GM18507 (cell line): ENCODE measurements around the gene NAPG.
A peak's percentile ranks its signal among the peaks of the same experiment; 100 is the strongest.
"Not testable (repeated sequence)": the region's sequence is repeated elsewhere in the genome, so short reads cannot be mapped to it uniquely, and the experiment has no call there.

Experiments
- DNase-seq: peaks from one replicate; pipeline ENCODE4 v3.0.0; 2011; ENCODE audit warnings: low read depth; ENCODE audit not compliant: insufficient read length; ENCODE audit errors: extremely low spot score
- FAIRE-seq: peaks from 2 replicates; lab custom pipeline; 2011; peaks lifted over from hg19 to GRCh38; lab: Jason Lieb, UNC

The NAPG gene

DNA sequence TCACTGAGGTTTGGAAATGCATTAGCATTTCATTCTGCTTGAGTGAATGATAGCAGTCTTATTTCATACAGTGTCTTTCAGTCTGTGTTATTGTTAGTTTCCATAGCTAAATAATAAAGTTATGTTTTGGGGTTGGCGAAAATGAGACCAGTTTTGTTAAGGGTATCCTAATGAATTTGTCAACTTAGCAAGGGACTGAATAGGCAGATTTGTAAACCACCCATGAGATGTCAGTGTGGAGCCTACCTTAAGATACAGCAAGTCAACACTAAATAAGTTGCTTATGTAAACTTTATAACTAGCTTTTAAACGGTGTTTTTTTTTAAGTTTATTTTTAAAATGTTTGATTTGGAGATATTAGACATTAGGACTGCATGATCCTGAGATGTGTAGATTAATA lies 11.9 kb downstream of the NAPG start:
- no peak for DNase-seq

GRCh38 chr18:10539124-10539523 lies 13.3 kb downstream of the NAPG start:
- FAIRE-seq, DNase-seq: not testable (repeated sequence)

More for the DNA sequence above, 11.9 kb downstream of the NAPG start:
- no peak for FAIRE-seq

DNA sequence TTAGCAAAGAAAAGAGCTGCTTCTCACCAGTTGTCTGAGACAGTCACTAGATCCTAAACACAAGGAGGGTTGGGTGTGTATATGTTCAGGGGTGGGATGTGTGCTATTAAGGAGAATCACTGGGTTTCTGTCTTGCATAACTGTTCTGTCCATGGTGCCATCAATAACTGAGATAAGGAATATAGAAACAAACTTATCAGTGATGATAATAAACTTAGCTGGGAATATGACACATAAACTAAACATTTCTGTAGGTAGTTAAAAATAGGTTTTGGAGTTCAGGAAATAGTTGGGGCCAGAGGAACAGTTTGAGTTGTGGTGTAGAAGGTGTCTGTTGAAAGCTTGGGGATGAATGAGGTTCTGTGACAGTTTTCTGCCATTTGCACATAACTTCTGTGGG lies 17.4 kb downstream of the NAPG start:
- FAIRE-seq (no peak), DNase-seq (no peak)

GRCh38 chr18:10544093-10544748 lies 18.4 kb downstream of the NAPG start:
- DNase-seq (no peak), FAIRE-seq (no peak)

GRCh38 chr18:10546557-10547300 lies 20.9 kb downstream of the NAPG start:
- FAIRE-seq, result no peak
- no peak for DNase-seq

DNA sequence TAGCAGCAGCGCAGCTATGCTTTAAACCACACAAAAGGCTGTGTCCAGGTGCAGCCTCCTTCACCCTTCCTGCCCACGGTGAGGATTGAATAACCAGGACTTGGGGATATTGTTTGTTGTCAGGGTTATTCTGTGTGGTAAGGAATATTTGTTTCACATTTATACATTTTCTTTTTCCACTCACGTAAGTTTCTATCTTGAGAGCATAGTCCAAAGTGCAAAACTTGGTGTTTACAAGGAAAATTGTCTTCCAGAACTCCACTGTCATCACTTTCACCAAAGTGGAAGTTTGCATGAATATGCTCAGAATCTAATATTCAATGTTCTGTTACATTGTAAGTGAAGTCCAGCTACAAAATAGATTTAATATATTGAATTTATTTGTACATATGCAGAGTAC lies 26.4 kb downstream of the NAPG start:
- FAIRE-seq, result no peak
- no peak for DNase-seq

DNA sequence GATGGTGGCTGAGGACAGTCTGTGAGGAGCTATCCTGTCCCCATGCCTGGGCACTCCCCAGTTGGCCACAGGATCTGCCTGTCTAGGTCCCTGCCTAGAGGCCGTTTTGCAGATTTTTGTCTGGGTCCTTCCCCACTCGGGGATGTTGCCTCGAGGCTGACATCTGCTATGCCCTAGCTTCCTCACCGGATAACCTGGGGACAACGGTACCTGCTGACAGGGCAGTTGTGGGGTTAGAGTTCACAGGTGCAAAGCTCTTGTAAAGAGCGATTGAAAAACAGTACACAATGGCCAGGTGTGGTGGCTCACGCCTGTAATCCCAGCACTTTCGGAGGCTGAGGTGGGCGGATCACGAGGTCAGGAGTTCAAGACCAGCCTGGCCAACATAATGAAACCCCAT lies 30.4 kb downstream of the NAPG start:
- not testable (repeated sequence) for FAIRE-seq, DNase-seq

DNA sequence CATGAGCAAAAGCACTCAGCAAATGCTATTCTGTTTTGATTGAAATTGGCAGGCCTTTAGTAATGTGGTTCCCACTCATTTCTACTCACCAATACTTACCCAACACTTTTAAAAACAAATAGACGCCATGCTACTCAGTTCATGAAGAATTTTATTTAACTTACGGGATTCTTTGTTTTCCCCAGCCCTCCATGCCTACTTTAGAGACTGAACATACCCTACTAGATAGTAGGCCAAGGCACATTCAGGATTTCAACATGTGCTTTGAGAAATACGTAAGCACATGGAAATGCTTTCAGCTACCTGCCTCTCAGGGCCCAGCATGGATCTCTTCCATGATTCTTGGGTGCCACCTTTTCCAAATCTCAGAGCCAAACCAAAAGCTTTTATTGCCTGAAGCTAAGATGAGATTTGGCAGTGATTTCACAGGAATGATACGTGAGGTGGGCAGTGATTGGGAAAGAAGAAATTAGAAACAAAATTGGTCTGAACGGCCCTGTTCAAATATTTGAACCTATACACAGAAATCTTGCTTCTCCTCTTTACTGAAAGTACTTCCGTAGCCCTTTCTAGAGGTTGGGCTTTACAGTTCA lies 31.4 kb downstream of the NAPG start:
- FAIRE-seq (no peak), DNase-seq (no peak)

GRCh38 chr18:10558243-10558966 lies 32.6 kb downstream of the NAPG start:
- DNase-seq, result no peak
- no peak for FAIRE-seq

DNA sequence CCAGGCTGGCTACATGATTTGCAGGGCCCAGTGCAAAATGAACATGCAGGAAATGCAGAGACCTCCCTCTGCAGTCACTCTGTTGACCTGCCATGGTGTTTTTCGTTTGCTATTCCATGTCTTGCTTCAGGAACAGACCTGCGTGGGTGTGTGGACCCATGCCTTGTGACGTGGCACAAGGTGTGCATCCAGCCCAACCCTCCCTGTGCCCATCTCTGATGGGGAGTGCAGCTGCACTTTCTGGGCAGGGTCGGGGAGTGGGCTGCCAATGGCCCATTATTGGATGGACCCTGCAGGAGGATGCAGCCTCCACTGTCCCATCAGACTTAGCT lies 33.1 kb downstream of the NAPG start:
- FAIRE-seq (no peak), DNase-seq (no peak)

- DNase-seq (peak; percentile 14), FAIRE-seq (no peak)
Measured at GRCh38 chr18:10559553-10560451, 34.0 kb downstream of the NAPG start.

DNA sequence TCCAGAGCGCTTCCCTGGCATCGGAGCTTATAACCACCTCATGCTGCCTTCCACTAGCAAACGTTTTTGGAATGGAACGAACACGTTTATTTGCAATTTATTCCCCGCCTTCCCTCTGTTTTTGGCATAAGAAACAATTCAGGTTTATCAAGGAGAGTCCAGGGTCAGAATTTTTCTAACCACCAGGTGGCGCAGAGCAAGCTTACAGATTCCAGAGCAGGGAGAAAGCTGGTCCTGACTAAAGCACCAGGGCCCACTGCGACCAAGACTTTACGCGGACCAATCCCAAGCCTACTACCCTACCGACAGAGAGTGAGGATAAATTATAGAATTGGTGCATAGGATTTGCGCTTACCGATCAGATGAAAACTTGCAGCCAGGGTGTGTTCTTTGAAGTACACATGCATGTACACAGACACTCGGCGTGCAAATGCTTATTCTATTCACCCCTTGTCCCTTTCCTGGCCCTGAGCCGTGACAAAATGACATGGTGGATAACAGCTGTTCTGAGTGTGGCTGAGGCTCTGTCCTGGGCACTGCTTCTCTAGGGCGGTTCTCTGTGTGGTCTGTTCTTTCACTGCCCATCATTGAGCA lies 34.7 kb downstream of the NAPG start:
- DNase-seq (peak; percentile 38), FAIRE-seq (peak; percentile 79)

- FAIRE-seq, result no peak
Measured at GRCh38 chr18:10562773-10563160, 36.9 kb downstream of the NAPG start.

GRCh38 chr18:10563886-10564285 lies 38.1 kb downstream of the NAPG start:
- no peak for FAIRE-seq
- DNase-seq, result no peak

More at GRCh38 chr18:10562773-10563160, 36.9 kb downstream of the NAPG start:
- DNase-seq, result no peak

- DNase-seq (no peak), FAIRE-seq (no peak)
Measured at GRCh38 chr18:10564975-10565773, 39.3 kb downstream of the NAPG start.

GRCh38 chr18:10565835-10566234 lies 40.0 kb downstream of the NAPG start:
- DNase-seq (no peak), FAIRE-seq (no peak)

DNA sequence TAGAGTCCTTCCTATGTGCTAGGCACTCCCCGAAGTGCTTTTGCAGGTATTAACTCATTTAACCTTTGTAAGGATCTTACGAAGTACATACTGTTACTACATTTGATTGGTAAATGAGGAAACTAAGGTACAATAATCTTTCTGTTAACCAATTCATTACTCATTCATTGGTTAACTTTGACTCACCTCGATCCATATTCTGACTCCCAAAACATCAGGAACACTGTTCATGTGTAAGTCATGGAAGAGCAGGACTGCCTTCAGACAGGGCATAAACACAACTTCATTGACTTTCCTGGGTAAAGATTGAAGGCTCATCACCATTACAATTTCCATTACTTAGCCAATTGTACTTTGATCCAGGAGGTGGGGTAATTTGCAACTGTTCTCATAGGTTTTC lies 40.6 kb downstream of the NAPG start:
- DNase-seq (no peak), FAIRE-seq (no peak)

GRCh38 chr18:10569941-10570340 lies 44.1 kb downstream of the NAPG start:
- not testable (repeated sequence) for FAIRE-seq, DNase-seq
